HT-29 (cell line): ENCODE data around the gene MAP1B. TPM values are rescaled to one million over a fixed set of nuclear protein-coding genes. Genes with fewer than 3 reads are reported as not detected.

Source experiments
- DNase-seq: peaks from one replicate; pipeline ENCODE4 v3.0.0-alpha.2; 2015; ENCODE audit warnings: low spot score
- total RNA-seq: library from RNA; depleted of rRNA; stranded (reverse); fragments of >200 nt; shearing (Covaris generic); gene quantifications from 2 replicates; pipeline ENCODE4 v1.2.3, GENCODE V29; 2014

MAP1B gene
- total RNA-seq, 1 experiment from 2014 or later = not detected

- no peak for DNase-seq
Measured at GRCh38 chr5:72189146-72189545, 81.9 kb downstream of the MAP1B start.

- no peak for DNase-seq
Measured at GRCh38 chr5:72191404-72191803, 84.1 kb downstream of the MAP1B start.

- no peak for DNase-seq
Measured at GRCh38 chr5:72194846-72195245, 87.6 kb downstream of the MAP1B start.

GRCh38 chr5:72195581-72195980, 88.3 kb downstream of the MAP1B start:
- no peak for DNase-seq

GRCh38 chr5:72197393-72197792, 90.1 kb downstream of the MAP1B start:
- DNase-seq = no peak

GRCh38 chr5:72199681-72200080, 92.4 kb downstream of the MAP1B start:
- no peak for DNase-seq

- DNase-seq = no peak
Measured at GRCh38 chr5:72202331-72202825, 95.1 kb downstream of the MAP1B start.

GRCh38 chr5:72203251-72203845, 96.1 kb downstream of the MAP1B start:
- no peak for DNase-seq

GRCh38 chr5:72204946-72205345, 97.7 kb downstream of the MAP1B start:
- DNase-seq = no peak

GRCh38 chr5:72205431-72206009, 98.2 kb downstream of the MAP1B start:
- no peak for DNase-seq

- no peak for DNase-seq
Measured at GRCh38 chr5:72206160-72206559, 98.9 kb downstream of the MAP1B start.

- DNase-seq = no peak
Measured at GRCh38 chr5:72206994-72207393, 99.7 kb downstream of the MAP1B start.

- DNase-seq = no peak
Measured at GRCh38 chr5:72208324-72208926, 101.2 kb downstream of the MAP1B start.

GRCh38 chr5:72209147-72210115, 102.2 kb downstream of the MAP1B start:
- no peak for DNase-seq

GRCh38 chr5:72210888-72211678, 103.8 kb downstream of the MAP1B start:
- peak; percentile 5 for DNase-seq

- no peak for DNase-seq
Measured at GRCh38 chr5:72212171-72212570, 104.9 kb downstream of the MAP1B start.

- no peak for DNase-seq
Measured at GRCh38 chr5:72213482-72213881, 106.2 kb downstream of the MAP1B start.

GRCh38 chr5:72214168-72214567, 106.9 kb downstream of the MAP1B start:
- DNase-seq = no peak

GRCh38 chr5:72216756-72217155, 109.5 kb downstream of the MAP1B start:
- DNase-seq = no peak

GRCh38 chr5:72221099-72221498, 113.8 kb downstream of the MAP1B start:
- no peak for DNase-seq

- no peak for DNase-seq
Measured at GRCh38 chr5:72221541-72221940, 114.3 kb downstream of the MAP1B start.
